ENCODE data around the gene TMEM143. TPM values are rescaled to one million over a fixed set of nuclear protein-coding genes. Genes with fewer than 3 reads are reported as not detected.
A peak's percentile ranks its signal among the peaks of the same experiment; 100 is the strongest.

Gene TMEM143
- total RNA-seq (2013; cell fraction: nucleolus; rRNA removed), result 16.0 and 17.3 TPM in 2 replicates
- total RNA-seq (2014; rRNA removed), result 9.2 and 9.3 TPM in 2 replicates
- 3.1 and 4.7 TPM in 2 replicates for total RNA-seq (2014; rRNA removed; fragmentation: Illumina TruSeq; extraction: Trizol)
- 15.6 and 17.2 TPM in 2 replicates for total RNA-seq (2021)
- 3.4 TPM for polyA plus RNA-seq (2011; ENCODE audit: low read depth)
- polyA plus RNA-seq (2011; rRNA removed), result 6.4 and 11.0 TPM in 2 replicates
- 11.9 and 12.5 TPM in 2 replicates for polyA plus RNA-seq (2011; cell fraction: cytosol; rRNA removed)
- 60.4 and 66.4 TPM in 2 replicates for polyA plus RNA-seq (2011; cell fraction: nucleus; rRNA removed)
- polyA plus RNA-seq (2012), result 12.4 and 15.9 TPM in 2 replicates
- polyA plus RNA-seq (2014; fragmentation: Illumina TruSeq; extraction: Trizol), result 3.3 and 7.0 TPM in 2 replicates
- polyA plus RNA-seq (2014; fragmentation: Nextera tagmentation; extraction: Ambion mirVana), result 1 to 10 TPM; 1.5 to 2.4 TPM
- polyA plus RNA-seq (2014; rRNA removed), result 14.0 and 16.1 TPM in 2 replicates
- polyA plus RNA-seq (2016; fragmentation: Nextera tagmentation; extraction: Ambion mirVana), result 10 to 100 TPM; 19.3 to 19.5 TPM
- 6.2 and 13.1 TPM in 2 replicates for polyA minus RNA-seq (2011; rRNA and poly(A)+ RNA removed)
- 5.6 and 6.4 TPM in 2 replicates for polyA minus RNA-seq (2011; cell fraction: cytosol; rRNA and poly(A)+ RNA removed)
- polyA minus RNA-seq (2011; cell fraction: nucleus; rRNA and poly(A)+ RNA removed), result 13.8 and 18.5 TPM in 2 replicates
- percentile 53 among the genes with signal in this experiment for Bru-seq, nascent RNA
- BruChase-seq, experiment 1, labeled RNA remaining after a 6-hour chase, result percentile 56 among the genes with signal in this experiment
- BruChase-seq, experiment 2, labeled RNA remaining after a 2-hour chase, result percentile 51 among the genes with signal in this experiment
- long read RNA-seq, experiment 1, partial matches to known transcripts, result 1 of 6 reads
- long read RNA-seq, experiment 1, other reads (novel, unspliced or antisense), result 1 of 6 reads
- long read RNA-seq, experiment 2, partial matches to known transcripts, result 0 of 2 reads
- long read RNA-seq, experiment 2, other reads (novel, unspliced or antisense), result 1 of 2 reads

DNA sequence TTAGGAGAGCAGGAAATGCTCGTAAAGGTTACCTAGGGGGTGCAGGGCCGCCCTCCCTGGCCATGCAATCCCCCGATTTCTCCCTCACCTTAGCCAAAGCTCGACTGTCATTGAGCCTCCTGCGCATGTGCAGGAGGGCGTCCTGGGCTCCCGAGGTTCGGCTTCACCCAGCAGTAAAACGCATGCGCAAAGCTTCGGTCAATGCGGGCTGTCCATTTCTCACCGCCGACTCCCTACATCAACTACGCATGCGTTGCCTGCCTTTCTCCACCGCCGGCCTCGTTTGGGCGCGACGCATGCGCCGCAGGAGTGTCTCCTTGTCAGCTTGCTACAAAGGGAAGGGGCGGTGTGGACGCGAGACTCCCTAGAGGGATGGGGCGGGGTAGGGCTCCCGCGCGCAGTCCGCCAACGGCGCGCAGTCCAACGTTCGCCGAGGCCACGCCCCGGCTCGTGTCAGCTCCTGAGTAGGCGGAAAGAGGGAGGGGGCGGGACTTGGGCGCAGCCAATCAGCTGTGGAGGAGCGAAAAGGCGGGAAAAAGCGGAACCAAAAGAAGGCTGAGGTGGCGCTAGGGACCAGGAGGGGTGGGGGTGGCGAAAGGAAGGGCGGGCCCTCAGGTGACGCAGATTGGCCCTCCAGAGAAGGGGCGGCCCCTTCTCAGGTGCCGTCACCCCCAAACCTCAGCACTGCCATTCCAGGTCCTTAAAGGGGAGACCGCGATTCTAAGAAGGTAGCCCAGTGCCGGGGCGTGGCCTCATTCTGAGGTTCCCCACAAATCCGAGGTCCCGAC, at the start of gene TMEM143, which contains the start of gene SYNGR4:
TSS of gene TMEM143 (minus strand) at position 131 of the 788 bp plus-strand sequence. CDS start at position 111, 20 bp downstream.
TSS of gene SYNGR4 (plus strand) at position 558 of the 788 bp plus-strand sequence. CDS start 1,476 bp downstream, outside the sequence.
- FAIRE-seq, result peak; percentile 100
- no TSS peak for BruUV-seq (replicated peaks)
- Histone ChIP-seq H3K9ac (ENCODE audit: control insufficient read depth, insufficient read depth, low read length) (peak within 1 kb of the TSS; percentile 100), H2AFZ (ENCODE audit: control insufficient read depth, low read depth, low read length) (peak within 1 kb of the TSS; percentile 96), H3K9me3 (replicated peaks; ENCODE audit: control insufficient read depth, insufficient read depth, low read length) (no peaks in the 10 kb centered on the region), H3K36me3 (ENCODE audit: control insufficient read depth in 2 of 2, insufficient read depth in 2 of 2, low read length in 1 of 2) (no peaks in the 10 kb centered on the region), H3K4me3 (peak within 1 kb of the TSS; percentile 82), H3K4me2 (ENCODE audit: control insufficient read depth, insufficient read depth) (peak within 1 kb of the TSS; percentile 100), H3K79me2 (ENCODE audit: control insufficient read depth, insufficient read depth, low read length) (peaks cover 3% of the 10 kb centered on the region), H3K27me3 (replicated peaks in 1 of 2; ENCODE audit: control insufficient read depth in 2 of 2, insufficient read depth in 2 of 2, low read length in 1 of 2) (no peaks in the 10 kb centered on the region), H4K20me1 (ENCODE audit: control insufficient read depth, insufficient read depth) (no peaks in the 10 kb centered on the region), H3K27ac (ENCODE audit: control insufficient read depth, insufficient read depth) (peak within 1 kb of the TSS; percentile 99), H3K4me1 (ENCODE audit: control insufficient read depth, insufficient read depth, low read length) (peaks cover 9% of the 10 kb centered on the region; the same call in 1 of the 2 replicates)
- in situ Hi-C loops (cut with MboI) (no loop called here), intact Hi-C loops (cut with micrococcal nuclease; ENCODE audit: unreplicated experiment) (loop anchor here (5.0 kb wide), 1 partner anchor 128 kb away; no protein-coding TSS in a partner anchor)
- POLR2A ChIA-PET, result interaction anchor here (0.6 to 3.1 kb wide), 22 partner anchors 10 to 967 kb away, joined by 3 to 39 read pairs (median 4); partner anchors contain the start of genes EMP3, KDELR1, RPL18 and SPHK2
- WGBS (ENCODE audit: insufficient coverage, insufficient replicate concordance, low lambda C conversion rate, missing lambda C conversion rate), result under 1% methylated on average over 56 of the region's 59 CpGs
- peak; percentile 90 for ATAC-seq
- peak; percentile 99 for DNase-seq (ENCODE audit: low read depth, low spot score)
- SMC1A ChIA-PET (ENCODE audit: uncharacterized antibody, unreplicated experiment), result interaction anchor here (0.7 to 1.6 kb wide), 9 partner anchors 14 to 220 kb away, joined by 3 to 7 read pairs (median 4); partner anchors contain the start of gene KDELR1
- RAD21 ChIA-PET (ENCODE audit: unreplicated experiment), result interaction anchor here (0.6 to 2.5 kb wide), 10 partner anchors 13 to 194 kb away, joined by 3 to 46 read pairs (median 4); partner anchors contain the start of genes EMP3, KCNJ14, KDELR1 and LIG1
- CTCF ChIA-PET, result interaction anchor here (0.9 to 3.1 kb wide), 11 partner anchors 10 to 1046 kb away, joined by 3 to 36 read pairs (median 3); partner anchors contain the start of genes GRIN2D and KDELR1
- TF ChIP-seq YY1 (IDR thresholded peaks at IDR 0.05; ENCODE audit: low read depth, low read length) (0 out of 2 replicates have a peak, but pooled peaks have one; percentile 50), CBFB (IDR thresholded peaks at IDR 0.05; ENCODE audit: low read depth) (peak; percentile 70), TARDBP (IDR thresholded peaks at IDR 0.05; ENCODE audit: borderline replicate concordance) (no peak), KLF5 (IDR thresholded peaks at IDR 0.05; ENCODE audit: partially characterized antibody) (peak; percentile 35), FOS (IDR thresholded peaks at IDR 0.05; ENCODE audit: borderline replicate concordance, extremely low read depth, insufficient read length) (peak; percentile 27), SPI1 (IDR thresholded peaks at IDR 0.05; ENCODE audit: borderline replicate concordance, insufficient read depth, low read depth, low read length) (peak; percentile 12; the same call in 1 of the 2 replicates), ZNF274 (IDR thresholded peaks at IDR 0.05; ENCODE audit: insufficient read depth, insufficient read length) (no peak), MEF2A (IDR thresholded peaks at IDR 0.05; ENCODE audit: insufficient read depth, low read depth, low read length) (no peak), NFYB (IDR thresholded peaks at IDR 0.05; ENCODE audit: insufficient read depth, low read depth, low read length) (peak; percentile 87)
- TF ChIP-seq, protein P1, sequence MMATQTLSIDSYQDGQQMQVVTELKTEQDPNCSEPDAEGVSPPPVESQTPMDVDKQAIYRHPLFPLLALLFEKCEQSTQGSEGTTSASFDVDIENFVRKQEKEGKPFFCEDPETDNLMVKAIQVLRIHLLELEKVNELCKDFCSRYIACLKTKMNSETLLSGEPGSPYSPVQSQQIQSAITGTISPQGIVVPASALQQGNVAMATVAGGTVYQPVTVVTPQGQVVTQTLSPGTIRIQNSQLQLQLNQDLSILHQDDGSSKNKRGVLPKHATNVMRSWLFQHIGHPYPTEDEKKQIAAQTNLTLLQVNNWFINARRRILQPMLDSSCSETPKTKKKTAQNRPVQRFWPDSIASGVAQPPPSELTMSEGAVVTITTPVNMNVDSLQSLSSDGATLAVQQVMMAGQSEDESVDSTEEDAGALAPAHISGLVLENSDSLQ (IDR thresholded peaks at IDR 0.05), result peak; percentile 84
- TF ChIP-seq, protein P2, sequence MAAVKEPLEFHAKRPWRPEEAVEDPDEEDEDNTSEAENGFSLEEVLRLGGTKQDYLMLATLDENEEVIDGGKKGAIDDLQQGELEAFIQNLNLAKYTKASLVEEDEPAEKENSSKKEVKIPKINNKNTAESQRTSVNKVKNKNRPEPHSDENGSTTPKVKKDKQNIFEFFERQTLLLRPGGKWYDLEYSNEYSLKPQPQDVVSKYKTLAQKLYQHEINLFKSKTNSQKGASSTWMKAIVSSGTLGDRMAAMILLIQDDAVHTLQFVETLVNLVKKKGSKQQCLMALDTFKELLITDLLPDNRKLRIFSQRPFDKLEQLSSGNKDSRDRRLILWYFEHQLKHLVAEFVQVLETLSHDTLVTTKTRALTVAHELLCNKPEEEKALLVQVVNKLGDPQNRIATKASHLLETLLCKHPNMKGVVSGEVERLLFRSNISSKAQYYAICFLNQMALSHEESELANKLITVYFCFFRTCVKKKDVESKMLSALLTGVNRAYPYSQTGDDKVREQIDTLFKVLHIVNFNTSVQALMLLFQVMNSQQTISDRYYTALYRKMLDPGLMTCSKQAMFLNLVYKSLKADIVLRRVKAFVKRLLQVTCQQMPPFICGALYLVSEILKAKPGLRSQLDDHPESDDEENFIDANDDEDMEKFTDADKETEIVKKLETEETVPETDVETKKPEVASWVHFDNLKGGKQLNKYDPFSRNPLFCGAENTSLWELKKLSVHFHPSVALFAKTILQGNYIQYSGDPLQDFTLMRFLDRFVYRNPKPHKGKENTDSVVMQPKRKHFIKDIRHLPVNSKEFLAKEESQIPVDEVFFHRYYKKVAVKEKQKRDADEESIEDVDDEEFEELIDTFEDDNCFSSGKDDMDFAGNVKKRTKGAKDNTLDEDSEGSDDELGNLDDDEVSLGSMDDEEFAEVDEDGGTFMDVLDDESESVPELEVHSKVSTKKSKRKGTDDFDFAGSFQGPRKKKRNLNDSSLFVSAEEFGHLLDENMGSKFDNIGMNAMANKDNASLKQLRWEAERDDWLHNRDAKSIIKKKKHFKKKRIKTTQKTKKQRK (IDR thresholded peaks at IDR 0.05; ENCODE audit: low read depth, low read length), result no peak
- TF ChIP-seq, protein P3, sequence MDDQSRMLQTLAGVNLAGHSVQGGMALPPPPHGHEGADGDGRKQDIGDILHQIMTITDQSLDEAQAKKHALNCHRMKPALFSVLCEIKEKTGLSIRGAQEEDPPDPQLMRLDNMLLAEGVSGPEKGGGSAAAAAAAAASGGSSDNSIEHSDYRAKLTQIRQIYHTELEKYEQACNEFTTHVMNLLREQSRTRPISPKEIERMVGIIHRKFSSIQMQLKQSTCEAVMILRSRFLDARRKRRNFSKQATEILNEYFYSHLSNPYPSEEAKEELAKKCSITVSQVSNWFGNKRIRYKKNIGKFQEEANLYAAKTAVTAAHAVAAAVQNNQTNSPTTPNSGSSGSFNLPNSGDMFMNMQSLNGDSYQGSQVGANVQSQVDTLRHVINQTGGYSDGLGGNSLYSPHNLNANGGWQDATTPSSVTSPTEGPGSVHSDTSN (IDR thresholded peaks at IDR 0.05; ENCODE audit: insufficient replicate concordance, low read depth, low read length), result no peak

Data from GM12878 (cell line).